GM23338 (cell line): ENCODE data around the gene CERK. TPM values are rescaled to one million over a fixed set of nuclear protein-coding genes. Genes with fewer than 3 reads are reported as not detected.

Experiments used
- ATAC-seq: fragments of 200-7000 bp; cut with Tn5 transposase; 3 replicates; pipeline ENCODE4 v1.9.1; 2020
- DNase-seq: peaks from one replicate; pipeline ENCODE4 v3.0.0-alpha.2; 2015; ENCODE audit warnings: low spot score
- H2AFZ ChIP-seq: fragments of 200-600 bp; sonication (generic); 2 replicates; pipeline ENCODE4 v1.8.0; 2016; ENCODE audit warnings: antibody characterized with exemption, mild to moderate bottlenecking, moderate library complexity
- H3F3A ChIP-seq: fragments of 200-600 bp; sonication (generic); replicated peaks from 2 replicates; pipeline ENCODE4 v1.8.0; 2017; ENCODE audit warnings: antibody characterized with exemption, mixed run types, low read depth
- H3K27ac ChIP-seq: fragments of 200-600 bp; sonication (generic); 2 replicates; pipeline ENCODE4 v1.6.1; 2016; ENCODE audit warnings: low read depth
- H3K27me3 ChIP-seq: fragments of 200-600 bp; sonication (generic); 2 replicates; pipeline ENCODE4 v1.8.0; 2016; ENCODE audit warnings: mild to moderate bottlenecking, mixed run types, moderate library complexity; ENCODE audit not compliant: insufficient read depth
- H3K36me3 ChIP-seq: fragments of 200-600 bp; sonication (generic); 2 replicates; pipeline ENCODE4 v1.8.0; 2016; ENCODE audit warnings: mild to moderate bottlenecking; ENCODE audit not compliant: insufficient read depth
- H3K4me1 ChIP-seq: fragments of 200-600 bp; sonication (generic); 2 replicates; pipeline ENCODE4 v1.8.0; 2016; ENCODE audit warnings: mild to moderate bottlenecking, moderate library complexity; ENCODE audit not compliant: insufficient read depth
- H3K4me2 ChIP-seq: fragments of 200-600 bp; sonication (generic); 2 replicates; pipeline ENCODE4 v1.7.1; 2017; ENCODE audit warnings: mixed run types
- H3K4me3 ChIP-seq: fragments of 200-600 bp; sonication (generic); 2 replicates; pipeline ENCODE4 v1.6.1; 2016; ENCODE audit warnings: mixed run types
- H3K79me2 ChIP-seq: fragments of 200-600 bp; sonication (generic); replicated peaks from 2 replicates; pipeline ENCODE4 v1.8.0; 2017; ENCODE audit warnings: mild to moderate bottlenecking; ENCODE audit not compliant: insufficient read depth
- H3K9me2 ChIP-seq: fragments of 200-600 bp; sonication (generic); 2 replicates; pipeline ENCODE4 v1.8.0; 2017; ENCODE audit not compliant: insufficient read depth
- H4K20me1 ChIP-seq: fragments of 200-600 bp; sonication (generic); replicated peaks from 2 replicates; pipeline ENCODE4 v1.8.0; 2017; ENCODE audit warnings: mild to moderate bottlenecking; ENCODE audit not compliant: insufficient read depth
- H3K27ac Mint-ChIP-seq: 2 replicates; pipeline ENCODE4 v1.8.0; 2020; ENCODE audit warnings: inconsistent platforms, mild to moderate bottlenecking, moderate library complexity, mixed read lengths
- H3K27me3 Mint-ChIP-seq: 3 replicates; pipeline ENCODE4 v1.8.0; 2022; ENCODE audit warnings: low read depth, mild to moderate bottlenecking, moderate library complexity, mixed read lengths, inconsistent platforms; ENCODE audit not compliant: insufficient read depth, poor library complexity
- H3K36me3 Mint-ChIP-seq: 3 replicates; pipeline ENCODE4 v1.8.0; 2021; ENCODE audit warnings: low read depth, mild to moderate bottlenecking, inconsistent platforms, moderate library complexity, mixed read lengths
- H3K4me1 Mint-ChIP-seq: 3 replicates; pipeline ENCODE4 v1.8.0; 2020; ENCODE audit warnings: mild to moderate bottlenecking, inconsistent platforms, mixed read lengths
- H3K4me3 Mint-ChIP-seq: 3 replicates; pipeline ENCODE4 v1.8.0; 2021; ENCODE audit warnings: moderate library complexity, mild to moderate bottlenecking, inconsistent platforms, mixed read lengths
- H3K9me3 Mint-ChIP-seq: 3 replicates; pipeline ENCODE4 v1.8.0; 2020; ENCODE audit warnings: moderate library complexity, mild to moderate bottlenecking, inconsistent platforms, mixed read lengths
- CREB1 ChIP-seq: fragments of 250-450 bp; sonication (Bioruptor Pico); IDR thresholded peaks from 2 replicates; pipeline ENCODE4 v1.5.0; 2020; ENCODE audit warnings: low read depth, mild to moderate bottlenecking, moderate library complexity
- EZH2 ChIP-seq: fragments of 200-600 bp; sonication (generic); IDR thresholded peaks from one replicate; pipeline ENCODE4 v1.8.0; 2017; ENCODE audit warnings: antibody characterized with exemption, mild to moderate bottlenecking, low read depth; ENCODE audit not compliant: unreplicated experiment
- EZH2phosphoT487 ChIP-seq: fragments of 200-600 bp; sonication (generic); IDR thresholded peaks from one replicate; pipeline ENCODE4 v1.8.1; 2018; ENCODE audit warnings: antibody characterized with exemption; ENCODE audit not compliant: unreplicated experiment
- POLR2AphosphoS5 ChIP-seq: IDR thresholded peaks from 2 replicates; pipeline ENCODE4 v1.6.1; 2016; ENCODE audit warnings: antibody characterized with exemption, low read depth
- REST ChIP-seq: IDR thresholded peaks from one replicate; pipeline ENCODE4 v1.6.1; 2018; ENCODE audit warnings: antibody characterized with exemption; ENCODE audit not compliant: unreplicated experiment
- STAT1 ChIP-seq: IDR thresholded peaks from one replicate; pipeline ENCODE4 v1.6.1; 2016; ENCODE audit warnings: antibody characterized with exemption; ENCODE audit not compliant: unreplicated experiment
- ZNF331 ChIP-seq: fragments of 250-450 bp; sonication (Bioruptor Pico); IDR thresholded peaks from 2 replicates; pipeline ENCODE4 v1.5.0; 2020; ENCODE audit warnings: low read depth, mild to moderate bottlenecking, moderate library complexity
- polyA plus RNA-seq: library from polyadenylated mRNA; unstranded; fragments of >200 nt; fragmentation: Nextera tagmentation; extraction: Ambion mirVana; gene quantifications from 2 replicates; pipeline ENCODE4 v1.2.1, GENCODE V29; 2016
- total RNA-seq: library from RNA; depleted of rRNA; stranded (reverse); fragments of >200 nt; shearing (Covaris generic); gene quantifications from 2 replicates; pipeline ENCODE4 v1.2.3, GENCODE V29; 2014
- TF ChIP-seq, protein P1 (sequence below): fragments of 250-450 bp; sonication (Bioruptor Pico); IDR thresholded peaks from 2 replicates; pipeline ENCODE4 v1.5.0; 2020; ENCODE audit warnings: mild to moderate bottlenecking, moderate library complexity

Gene CERK
- total and polyA plus RNA-seq, 2 experiments from 2014 or later, result 12.7 to 62.9 TPM

GRCh38 chr22:46754110-46754799 is 16.2 kb upstream of the CERK start:
- Mint-ChIP-seq H3K36me3 (peaks cover 38% of the 10 kb centered on the region), H3K27ac (no peak overlapping the region), H3K9me3 (peaks cover 43% of the 10 kb centered on the region), H3K27me3 (peaks cover 11% of the 10 kb centered on the region), H3K4me1 (no peaks in the 10 kb centered on the region; the same call in 1 of the 3 replicates), H3K4me3 (no peak overlapping the region)
- H3K4me2 ChIP-seq, result no peak overlapping the region
- peaks cover 5% of the 10 kb centered on the region for H3K36me3 ChIP-seq
- no peaks in the 10 kb centered on the region for H3K4me1 ChIP-seq
- no peak overlapping the region for H3K4me3 ChIP-seq
- TF ChIP-seq EZH2 (no peak), EZH2phosphoT487 (no peak), REST (no peak), CREB1 (no peak), STAT1 (no peak), ZNF331 (CRISPR knock-in tag) (no peak), POLR2AphosphoS5 (no peak)
- TF ChIP-seq, protein P1, sequence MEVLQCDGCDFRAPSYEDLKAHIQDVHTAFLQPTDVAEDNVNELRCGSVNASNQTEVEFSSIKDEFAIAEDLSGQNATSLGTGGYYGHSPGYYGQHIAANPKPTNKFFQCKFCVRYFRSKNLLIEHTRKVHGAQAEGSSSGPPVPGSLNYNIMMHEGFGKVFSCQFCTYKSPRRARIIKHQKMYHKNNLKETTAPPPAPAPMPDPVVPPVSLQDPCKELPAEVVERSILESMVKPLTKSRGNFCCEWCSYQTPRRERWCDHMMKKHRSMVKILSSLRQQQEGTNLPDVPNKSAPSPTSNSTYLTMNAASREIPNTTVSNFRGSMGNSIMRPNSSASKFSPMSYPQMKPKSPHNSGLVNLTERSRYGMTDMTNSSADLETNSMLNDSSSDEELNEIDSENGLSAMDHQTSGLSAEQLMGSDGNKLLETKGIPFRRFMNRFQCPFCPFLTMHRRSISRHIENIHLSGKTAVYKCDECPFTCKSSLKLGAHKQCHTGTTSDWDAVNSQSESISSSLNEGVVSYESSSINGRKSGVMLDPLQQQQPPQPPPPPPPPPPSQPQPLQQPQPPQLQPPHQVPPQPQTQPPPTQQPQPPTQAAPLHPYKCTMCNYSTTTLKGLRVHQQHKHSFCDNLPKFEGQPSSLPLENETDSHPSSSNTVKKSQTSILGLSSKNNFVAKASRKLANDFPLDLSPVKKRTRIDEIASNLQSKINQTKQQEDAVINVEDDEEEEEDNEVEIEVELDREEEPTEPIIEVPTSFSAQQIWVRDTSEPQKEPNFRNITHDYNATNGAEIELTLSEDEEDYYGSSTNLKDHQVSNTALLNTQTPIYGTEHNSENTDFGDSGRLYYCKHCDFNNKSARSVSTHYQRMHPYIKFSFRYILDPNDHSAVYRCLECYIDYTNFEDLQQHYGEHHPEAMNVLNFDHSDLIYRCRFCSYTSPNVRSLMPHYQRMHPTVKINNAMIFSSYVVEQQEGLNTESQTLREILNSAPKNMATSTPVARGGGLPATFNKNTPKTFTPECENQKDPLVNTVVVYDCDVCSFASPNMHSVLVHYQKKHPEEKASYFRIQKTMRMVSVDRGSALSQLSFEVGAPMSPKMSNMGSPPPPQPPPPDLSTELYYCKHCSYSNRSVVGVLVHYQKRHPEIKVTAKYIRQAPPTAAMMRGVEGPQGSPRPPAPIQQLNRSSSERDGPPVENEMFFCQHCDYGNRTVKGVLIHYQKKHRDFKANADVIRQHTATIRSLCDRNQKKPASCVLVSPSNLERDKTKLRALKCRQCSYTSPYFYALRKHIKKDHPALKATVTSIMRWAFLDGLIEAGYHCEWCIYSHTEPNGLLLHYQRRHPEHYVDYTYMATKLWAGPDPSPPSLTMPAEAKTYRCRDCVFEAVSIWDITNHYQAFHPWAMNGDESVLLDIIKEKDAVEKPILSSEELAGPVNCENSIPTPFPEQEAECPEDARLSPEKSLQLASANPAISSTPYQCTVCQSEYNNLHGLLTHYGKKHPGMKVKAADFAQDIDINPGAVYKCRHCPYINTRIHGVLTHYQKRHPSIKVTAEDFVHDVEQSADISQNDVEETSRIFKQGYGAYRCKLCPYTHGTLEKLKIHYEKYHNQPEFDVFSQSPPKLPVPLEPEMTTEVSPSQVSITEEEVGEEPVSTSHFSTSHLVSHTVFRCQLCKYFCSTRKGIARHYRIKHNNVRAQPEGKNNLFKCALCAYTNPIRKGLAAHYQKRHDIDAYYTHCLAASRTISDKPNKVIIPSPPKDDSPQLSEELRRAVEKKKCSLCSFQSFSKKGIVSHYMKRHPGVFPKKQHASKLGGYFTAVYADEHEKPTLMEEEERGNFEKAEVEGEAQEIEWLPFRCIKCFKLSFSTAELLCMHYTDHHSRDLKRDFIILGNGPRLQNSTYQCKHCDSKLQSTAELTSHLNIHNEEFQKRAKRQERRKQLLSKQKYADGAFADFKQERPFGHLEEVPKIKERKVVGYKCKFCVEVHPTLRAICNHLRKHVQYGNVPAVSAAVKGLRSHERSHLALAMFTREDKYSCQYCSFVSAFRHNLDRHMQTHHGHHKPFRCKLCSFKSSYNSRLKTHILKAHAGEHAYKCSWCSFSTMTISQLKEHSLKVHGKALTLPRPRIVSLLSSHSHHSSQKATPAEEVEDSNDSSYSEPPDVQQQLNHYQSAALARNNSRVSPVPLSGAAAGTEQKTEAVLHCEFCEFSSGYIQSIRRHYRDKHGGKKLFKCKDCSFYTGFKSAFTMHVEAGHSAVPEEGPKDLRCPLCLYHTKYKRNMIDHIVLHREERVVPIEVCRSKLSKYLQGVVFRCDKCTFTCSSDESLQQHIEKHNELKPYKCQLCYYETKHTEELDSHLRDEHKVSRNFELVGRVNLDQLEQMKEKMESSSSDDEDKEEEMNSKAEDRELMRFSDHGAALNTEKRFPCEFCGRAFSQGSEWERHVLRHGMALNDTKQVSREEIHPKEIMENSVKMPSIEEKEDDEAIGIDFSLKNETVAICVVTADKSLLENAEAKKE (CRISPR knock-in tag), result no peak
- no peaks in the 10 kb centered on the region for H4K20me1 ChIP-seq
- no peak for ATAC-seq
- no peaks in the 10 kb centered on the region for H3K79me2 ChIP-seq
- DNase-seq, result no peak
- no peak overlapping the region for H2AFZ ChIP-seq
- no peaks in the 10 kb centered on the region for H3K9me2 ChIP-seq
- 0 out of 2 replicates have a peak, but pooled peaks cover under 1% of the 10 kb centered on the region for H3F3A ChIP-seq
- no peaks in the 10 kb centered on the region for H3K27me3 ChIP-seq
- H3K27ac ChIP-seq, result no peak overlapping the region
